AG09309 (cell line): ENCODE results near the gene CSGALNACT2.

Experiments used
- DNase-seq: peaks from one replicate; pipeline ENCODE4 v3.0.0-alpha.2; 2010; ENCODE audit warnings: low read depth
- H3K4me3 ChIP-seq: 2 replicates; pipeline ENCODE4 v1.5.1; 2011; ENCODE audit warnings: mild to moderate bottlenecking, low read depth, low read length, moderate library complexity; ENCODE audit not compliant: control insufficient read depth
- CTCF ChIP-seq: IDR thresholded peaks from 2 replicates; pipeline ENCODE4 v1.5.1; 2011; ENCODE audit warnings: mild to moderate bottlenecking, low read depth, low read length, inconsistent platforms; ENCODE audit not compliant: insufficient read depth, control insufficient read depth; ENCODE audit errors: missing control alignments

CSGALNACT2 gene

GRCh38 chr10:43130770-43131171, 7.5 kb upstream of the CSGALNACT2 start:
- H3K4me3 ChIP-seq, result no peak overlapping the region
- no peak for TF ChIP-seq CTCF
- no peak for DNase-seq

- no peak for TF ChIP-seq CTCF
- DNase-seq, result no peak
- H3K4me3 ChIP-seq, result no peak overlapping the region
Measured at GRCh38 chr10:43131256-43131655, 7.0 kb upstream of the CSGALNACT2 start.

- TF ChIP-seq CTCF, result no peak
- DNase-seq, result no peak
- H3K4me3 ChIP-seq, result no peak overlapping the region
Measured at GRCh38 chr10:43131906-43132305, 6.3 kb upstream of the CSGALNACT2 start.

GRCh38 chr10:43132867-43133787, 5.1 kb upstream of the CSGALNACT2 start:
- DNase-seq, result no peak
- TF ChIP-seq CTCF, result no peak
- no peak overlapping the region for H3K4me3 ChIP-seq

- DNase-seq, result no peak
- no peak for TF ChIP-seq CTCF
- H3K4me3 ChIP-seq, result no peak overlapping the region
Measured at GRCh38 chr10:43134126-43134905, 3.9 kb upstream of the CSGALNACT2 start.

GRCh38 chr10:43135064-43135463, 3.2 kb upstream of the CSGALNACT2 start:
- H3K4me3 ChIP-seq, result no peak overlapping the region
- TF ChIP-seq CTCF, result no peak
- no peak for DNase-seq
